GM04504 (cell line): Measurements from ENCODE around the gene SHF.
"Not testable (repeated sequence)": the region's sequence is repeated elsewhere in the genome, so short reads cannot be mapped to it uniquely, and the experiment has no call there.

Experiments used
- DNase-seq: peaks from one replicate; pipeline ENCODE4 v3.0.0-alpha.2; 2012; ENCODE audit warnings: low read depth

SHF gene

DNA sequence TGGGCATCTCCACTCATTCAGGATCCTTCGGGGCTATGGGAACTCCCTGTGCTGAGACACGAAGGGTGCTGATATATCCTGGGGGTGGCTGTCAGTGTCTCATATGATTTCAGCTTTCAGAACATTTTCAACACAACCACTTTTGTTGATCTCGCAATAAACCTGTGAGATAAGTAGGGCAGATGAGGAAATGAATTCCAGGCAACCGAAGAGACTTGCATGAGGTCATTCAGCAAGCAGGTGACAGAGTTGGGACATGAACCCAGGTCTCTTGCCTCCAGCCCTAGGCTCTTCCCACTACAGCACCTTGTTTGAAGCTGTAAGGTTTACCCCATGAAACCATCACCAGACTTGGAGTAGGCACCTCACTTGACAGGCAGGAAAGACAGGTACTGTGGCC lies 41.4 kb downstream of the SHF start:
- DNase-seq, result no peak

DNA sequence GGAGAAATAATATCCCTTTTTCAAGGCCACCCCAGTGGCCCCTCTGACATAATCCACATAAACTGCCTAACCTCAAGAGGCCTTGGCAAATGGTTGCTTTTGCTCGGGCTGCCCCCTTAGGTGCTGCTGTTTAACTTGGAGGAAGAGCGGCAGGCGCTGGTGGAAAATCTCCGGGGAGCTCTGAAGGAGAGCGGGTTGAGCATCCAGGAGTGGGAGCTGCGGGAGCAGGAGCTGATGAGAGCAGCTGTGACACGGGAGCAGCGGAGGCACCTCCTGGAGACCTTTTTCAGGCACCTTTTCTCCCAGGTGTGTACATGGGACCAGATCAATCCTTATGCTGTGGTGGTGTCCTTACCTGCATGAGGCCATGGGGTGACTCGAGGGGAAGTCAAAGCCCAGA lies 43.0 kb downstream of the SHF start:
- DNase-seq, result no peak

DNA sequence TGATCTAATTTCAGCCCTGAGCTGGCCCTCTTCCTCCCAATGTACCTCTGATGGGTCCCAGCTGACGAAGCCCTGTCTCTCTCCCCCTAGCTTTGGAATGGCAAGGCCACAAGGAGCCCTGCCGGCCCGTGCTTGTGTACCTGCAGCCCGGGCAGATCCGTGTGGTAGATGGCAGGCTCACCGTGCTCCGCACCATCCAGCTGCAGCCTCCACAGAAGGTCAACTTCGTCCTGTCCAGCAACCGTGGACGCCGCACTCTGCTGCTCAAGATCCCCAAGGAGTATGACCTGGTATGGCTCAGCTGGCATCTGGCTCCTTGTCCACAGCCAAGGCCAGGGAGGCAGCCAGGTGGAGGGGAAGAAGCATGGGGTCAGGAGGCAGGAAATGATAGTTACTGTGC lies 43.8 kb downstream of the SHF start:
- DNase-seq, result no peak

DNA sequence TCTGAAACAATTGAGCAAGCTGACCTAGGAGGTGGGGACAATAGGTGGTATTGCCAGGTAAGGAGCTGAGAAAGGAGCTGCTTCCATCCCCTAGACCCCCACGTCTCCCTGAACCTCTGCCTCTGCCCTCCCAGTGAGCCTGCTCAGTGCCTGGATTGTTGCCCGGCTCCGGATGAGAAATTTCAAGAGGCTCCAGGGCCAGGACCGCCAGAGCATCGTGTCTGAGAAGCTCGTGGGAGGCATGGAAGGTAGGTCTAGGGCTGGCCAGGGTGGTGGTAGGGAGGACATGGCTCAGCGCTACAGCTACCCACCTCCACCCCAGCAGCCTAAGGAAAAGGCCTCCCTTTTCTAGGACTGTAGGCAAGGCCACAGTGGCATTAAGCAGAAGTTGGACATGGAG lies 44.7 kb downstream of the SHF start:
- DNase-seq, result no peak

DNA sequence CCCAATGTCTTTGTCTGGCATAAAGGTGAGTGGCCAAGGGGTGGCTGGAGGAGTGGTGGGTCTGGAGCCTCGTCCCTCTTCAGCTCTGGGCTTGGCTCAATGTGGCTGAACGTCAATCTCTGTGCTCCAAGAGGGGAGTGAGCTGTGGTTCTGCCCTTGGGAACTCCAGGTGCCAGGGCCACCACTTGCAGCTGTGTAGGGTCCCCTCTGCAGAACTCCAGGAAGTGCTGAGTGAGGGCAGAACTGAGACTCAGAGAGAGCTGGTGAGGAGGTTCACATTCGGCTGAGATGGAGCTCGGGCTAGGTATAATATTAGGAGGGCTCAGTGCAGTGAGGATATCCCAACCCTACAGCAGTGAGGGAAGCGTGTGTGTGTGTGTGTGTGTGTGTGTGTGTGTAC lies 46.4 kb downstream of the SHF start:
- no peak for DNase-seq

DNA sequence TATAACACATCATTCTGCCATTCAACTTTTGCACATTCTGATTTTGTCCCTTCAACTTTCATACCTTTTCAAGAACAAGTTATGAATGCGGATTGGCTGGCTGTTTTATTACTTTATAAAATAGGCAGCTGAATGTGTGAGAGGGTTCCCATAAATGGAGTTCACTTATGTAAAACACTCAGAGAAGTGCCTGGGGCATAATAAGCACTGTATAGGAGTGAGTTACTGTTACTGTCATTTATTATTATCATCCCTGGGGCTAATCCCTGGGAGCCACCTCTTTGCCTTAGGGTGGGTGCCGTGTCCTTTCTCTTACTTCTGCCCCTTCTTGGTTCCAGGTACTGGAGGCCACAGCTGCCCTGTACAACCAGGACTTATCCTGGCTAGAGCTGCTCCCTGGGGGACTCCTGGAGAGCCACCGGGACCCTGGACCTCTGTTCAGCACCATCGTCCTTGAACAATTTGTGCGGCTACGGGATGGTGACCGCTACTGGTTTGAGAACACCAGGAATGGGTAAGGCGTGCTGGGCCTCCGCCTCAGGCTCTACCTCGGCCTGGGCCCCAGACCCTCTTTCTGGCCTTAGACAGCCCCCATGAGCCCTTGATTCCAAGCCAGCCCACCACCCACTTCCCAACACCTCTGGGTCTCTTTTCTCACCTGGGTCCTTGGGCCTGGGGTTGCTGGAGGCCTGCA lies 47.1 kb downstream of the SHF start:
- no peak for DNase-seq

DNA sequence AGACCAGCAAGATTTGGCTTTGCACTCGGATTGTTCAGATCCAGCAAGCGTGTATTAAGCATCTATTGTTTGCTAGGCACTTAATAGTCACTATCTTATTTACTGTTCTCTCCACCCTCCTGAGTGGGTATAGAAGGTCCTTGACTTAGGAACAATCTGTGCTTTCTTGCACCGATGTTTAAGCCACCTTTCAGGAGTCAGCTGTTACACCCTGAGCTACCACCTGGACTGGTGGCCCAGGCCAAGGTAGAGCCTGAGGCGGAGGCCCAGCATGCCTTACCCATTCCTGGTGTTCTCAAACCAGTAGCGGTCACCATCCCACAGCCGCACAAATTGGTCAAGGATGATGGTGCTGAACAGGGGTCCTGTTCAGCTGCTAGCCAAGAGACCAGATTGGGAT lies 48.0 kb downstream of the SHF start:
- DNase-seq, result no peak

DNA sequence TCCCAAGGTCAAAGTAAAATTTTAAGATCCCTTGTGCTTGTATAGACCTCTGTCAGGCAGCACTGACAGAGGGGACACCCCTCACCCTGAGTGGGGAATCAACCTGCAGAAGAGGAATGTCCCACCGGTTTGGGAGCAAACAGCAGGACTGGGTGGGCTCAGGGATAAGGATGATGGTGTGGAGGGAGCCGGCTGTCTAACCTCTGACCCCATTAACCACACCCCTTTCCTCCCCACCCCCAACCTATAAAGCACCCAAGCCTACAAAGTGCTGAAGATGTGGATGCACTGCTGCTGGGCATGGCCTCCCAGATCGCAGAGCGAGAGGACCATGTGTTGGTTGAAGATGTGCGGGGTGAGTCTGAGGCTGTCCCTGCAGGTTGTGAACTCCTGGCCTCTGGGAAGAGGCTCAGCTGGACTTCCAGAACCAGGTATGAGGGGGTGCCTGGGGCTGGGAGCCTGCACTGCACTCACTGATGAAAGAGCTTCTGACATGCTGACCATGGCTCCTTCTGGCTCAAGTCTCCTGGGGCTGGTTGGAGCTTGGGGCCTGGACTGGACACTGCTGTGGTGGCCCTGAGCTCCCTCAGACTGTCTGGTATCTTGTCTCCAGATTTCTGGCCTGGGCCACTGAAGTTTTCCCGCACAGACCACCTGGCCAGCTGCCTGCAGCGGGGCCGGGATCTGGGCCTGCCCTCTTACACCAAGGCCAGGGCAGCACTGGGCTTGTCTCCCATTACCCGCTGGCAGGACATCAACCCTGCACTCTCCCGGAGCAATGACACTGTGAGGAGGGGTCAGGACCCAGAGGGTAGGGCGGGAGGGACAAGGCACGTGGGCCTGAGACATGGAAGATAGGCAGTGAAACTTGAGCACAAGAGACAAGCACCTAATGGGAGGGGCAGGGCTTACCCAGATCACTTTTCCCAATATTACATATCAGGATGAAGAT lies 48.7 kb downstream of the SHF start:
- DNase-seq, result no peak

DNA sequence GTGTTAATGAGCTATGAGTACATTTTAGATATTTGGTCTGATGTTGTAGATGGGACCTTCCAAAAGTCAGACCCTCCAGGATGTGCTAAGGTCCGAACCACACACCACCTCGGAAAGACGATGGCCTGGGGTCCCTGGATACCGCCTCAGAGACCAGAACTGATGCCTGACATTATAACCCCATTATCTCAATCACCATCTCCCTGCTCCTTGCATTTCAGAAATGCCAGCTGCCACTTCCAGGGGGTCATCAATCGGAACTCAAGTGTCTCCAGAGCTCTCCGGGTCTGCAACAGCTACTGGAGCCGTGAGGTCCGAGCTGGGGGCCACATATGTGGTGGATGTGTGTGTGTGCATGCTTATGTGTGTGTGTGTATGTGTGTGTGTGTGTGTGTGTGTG lies 50.1 kb downstream of the SHF start:
- no peak for DNase-seq

DNA sequence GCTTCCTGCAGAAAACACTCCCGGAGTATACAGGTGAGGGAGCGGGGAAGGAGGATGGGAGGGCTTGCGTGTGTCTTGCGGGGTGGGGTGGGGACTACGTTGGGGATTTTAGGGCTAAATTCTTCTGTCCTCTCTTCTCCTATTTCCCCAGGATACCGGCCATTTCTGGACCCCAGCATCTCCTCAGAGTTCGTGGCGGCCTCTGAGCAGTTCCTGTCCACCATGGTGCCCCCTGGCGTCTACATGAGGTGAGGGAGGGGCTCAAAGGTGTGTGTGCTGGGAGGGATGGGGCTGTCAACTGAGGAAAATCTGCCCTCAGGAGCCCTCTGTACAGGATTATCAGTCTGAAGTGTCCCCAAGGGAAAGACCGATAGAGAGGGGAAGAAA lies 51.4 kb downstream of the SHF start:
- no peak for DNase-seq

DNA sequence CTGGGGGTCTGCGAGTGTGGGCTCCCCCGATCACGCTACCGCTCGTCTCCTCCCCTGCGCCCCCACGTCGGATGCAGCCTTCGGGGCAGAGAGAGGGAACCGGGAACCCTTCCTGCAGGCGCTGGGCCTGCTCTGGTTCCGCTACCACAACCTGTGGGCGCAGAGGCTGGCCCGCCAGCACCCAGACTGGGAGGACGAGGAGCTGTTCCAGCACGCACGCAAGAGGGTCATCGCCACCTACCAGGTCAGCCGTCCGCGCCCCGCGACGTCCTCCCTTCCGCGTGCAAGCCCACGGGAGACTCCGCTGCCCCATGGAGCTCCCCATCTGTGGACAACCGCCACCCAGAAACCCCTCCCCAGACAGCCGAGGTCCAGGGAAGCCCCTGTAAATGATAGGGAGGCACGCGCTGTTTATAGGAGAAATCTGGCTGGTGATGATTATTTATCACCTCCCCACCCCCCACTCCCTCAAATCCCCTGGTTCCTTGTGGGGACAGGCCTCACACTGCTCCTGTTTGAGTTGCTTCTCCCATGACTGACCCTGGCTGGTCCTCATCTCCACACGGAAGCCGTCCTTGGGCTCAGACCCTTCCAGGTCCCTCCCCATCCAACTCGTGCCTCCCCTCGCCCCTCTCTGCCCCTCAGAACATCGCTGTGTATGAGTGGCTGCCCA lies 51.9 kb downstream of the SHF start:
- DNase-seq, result not testable (repeated sequence)

DNA sequence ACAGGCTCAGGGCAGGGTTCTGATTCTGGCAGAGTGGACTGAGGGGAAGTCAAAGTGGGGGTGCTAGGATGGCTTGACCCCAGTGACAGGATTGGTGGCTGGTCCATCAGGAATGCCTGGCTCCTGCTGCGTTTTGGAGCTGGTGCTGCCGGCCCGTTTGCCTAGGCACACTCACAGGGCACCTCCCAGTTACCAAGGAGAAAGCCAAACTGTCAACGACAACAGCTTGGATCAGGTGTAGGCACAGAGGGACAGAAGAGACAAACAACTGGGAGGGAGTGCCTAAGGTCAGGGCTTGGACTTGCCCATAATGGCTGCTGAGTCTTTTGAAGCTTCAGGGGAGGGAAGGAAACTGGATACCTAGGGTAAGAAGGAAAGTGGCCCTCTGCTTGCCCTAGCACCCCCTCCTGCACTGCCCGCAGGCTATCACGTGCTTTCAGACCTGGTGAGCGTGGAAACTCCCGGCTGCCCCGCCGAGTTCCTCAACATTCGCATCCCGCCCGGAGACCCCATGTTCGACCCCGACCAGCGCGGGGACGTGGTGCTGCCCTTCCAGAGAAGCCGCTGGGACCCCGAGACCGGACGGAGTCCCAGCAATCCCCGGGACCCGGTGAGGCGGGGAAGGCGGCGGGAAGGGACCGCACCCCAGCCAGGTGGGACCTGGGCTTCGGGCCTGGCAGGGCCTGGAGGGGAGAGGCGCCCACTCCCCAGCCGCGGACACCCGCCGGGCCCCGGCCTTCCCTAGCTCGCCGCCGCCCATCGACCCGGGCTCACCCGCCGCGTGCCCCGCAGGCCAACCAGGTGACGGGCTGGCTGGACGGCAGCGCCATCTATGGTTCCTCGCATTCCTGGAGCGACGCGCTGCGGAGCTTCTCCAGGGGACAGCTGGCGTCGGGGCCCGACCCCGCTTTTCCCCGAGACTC lies 52.8 kb downstream of the SHF start:
- no peak for DNase-seq

DNA sequence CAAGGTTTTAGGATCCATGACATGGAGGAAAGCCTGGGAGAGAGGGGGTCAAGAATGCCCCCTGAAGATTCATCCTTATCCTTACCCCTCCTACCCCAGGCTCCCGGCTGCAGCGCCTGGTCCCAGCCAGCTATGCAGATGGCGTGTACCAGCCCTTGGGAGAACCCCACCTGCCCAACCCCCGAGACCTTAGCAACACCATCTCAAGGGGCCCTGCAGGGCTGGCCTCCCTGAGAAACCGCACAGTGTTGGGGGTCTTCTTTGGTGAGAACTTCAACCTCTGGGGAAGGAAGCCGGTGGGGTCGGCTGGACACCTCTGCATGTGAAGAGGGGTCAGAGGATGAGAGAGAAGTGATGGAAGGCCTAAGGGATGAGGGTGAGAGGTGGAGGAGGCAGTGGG lies 53.7 kb downstream of the SHF start:
- DNase-seq, result no peak

DNA sequence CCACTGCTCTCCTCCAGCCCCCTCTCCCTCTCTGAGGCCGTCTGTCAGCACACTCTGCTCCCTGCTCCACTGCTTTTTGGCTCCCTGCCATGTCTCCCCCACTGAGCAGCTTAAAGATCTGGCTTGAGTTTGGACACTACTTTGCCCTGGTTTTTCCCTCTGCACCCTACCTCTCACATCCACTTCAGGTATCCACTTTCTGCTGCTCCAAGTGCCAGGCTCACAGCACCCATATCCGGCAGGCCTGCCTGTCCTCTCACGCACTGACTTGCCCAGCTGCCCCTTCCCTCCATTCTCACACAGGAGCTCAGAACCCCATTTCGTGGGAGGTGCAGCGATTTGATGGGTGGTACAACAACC lies 54.2 kb downstream of the SHF start:
- no peak for DNase-seq

DNA sequence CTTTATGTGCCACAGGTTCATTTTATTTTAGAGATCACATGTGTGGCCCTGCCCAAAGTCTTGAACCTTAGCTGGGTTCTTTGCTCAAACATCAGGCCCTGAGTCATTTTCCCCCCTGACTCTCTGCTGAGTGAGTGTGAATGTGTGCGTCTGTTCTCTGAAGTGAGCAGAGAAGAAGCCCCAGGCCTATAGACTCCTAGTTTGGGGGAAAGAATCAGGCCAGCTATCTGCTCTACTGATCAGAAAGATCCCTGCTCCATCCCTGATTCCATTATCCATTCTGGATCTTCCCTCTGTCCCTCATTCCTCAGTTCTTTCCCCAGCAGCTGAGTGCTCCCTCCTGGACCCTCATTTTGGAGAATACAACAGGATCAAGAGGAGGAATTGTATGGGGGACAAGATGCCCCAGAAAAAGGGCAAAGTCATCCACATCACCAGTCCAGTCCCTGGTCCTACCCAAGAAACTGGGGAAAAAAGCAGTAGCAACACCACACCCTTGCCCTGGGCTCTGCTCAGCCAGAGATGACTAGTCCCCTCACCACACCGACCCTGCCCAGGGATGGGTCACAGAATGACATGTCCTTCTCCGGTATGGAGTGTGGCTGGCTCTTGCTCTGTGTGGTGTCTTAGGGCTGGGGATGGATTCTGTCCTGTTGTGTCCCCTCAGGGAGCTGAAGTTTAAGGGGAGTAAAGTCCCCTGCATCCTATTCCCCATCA lies 54.8 kb downstream of the SHF start:
- DNase-seq, result no peak

DNA sequence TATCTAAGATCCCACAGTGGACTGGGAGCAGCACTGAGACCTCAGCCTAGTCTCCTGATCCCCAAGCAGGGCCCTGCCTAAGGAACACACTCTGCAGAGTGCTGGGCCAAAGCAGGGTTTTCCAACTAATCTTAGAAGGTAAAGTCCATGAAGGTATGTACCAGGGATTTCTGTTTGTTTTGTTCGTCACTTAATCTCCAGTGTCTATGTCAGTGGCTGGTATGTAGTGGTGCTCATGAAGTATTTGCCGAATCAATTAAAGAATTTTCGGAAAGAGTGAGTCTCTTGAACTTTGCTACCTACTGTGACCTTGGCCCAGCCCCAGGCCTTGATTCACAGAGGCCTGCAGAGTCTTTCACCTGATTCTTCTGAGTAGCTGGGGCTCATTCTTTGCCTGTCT lies 56.3 kb downstream of the SHF start:
- DNase-seq, result no peak

DNA sequence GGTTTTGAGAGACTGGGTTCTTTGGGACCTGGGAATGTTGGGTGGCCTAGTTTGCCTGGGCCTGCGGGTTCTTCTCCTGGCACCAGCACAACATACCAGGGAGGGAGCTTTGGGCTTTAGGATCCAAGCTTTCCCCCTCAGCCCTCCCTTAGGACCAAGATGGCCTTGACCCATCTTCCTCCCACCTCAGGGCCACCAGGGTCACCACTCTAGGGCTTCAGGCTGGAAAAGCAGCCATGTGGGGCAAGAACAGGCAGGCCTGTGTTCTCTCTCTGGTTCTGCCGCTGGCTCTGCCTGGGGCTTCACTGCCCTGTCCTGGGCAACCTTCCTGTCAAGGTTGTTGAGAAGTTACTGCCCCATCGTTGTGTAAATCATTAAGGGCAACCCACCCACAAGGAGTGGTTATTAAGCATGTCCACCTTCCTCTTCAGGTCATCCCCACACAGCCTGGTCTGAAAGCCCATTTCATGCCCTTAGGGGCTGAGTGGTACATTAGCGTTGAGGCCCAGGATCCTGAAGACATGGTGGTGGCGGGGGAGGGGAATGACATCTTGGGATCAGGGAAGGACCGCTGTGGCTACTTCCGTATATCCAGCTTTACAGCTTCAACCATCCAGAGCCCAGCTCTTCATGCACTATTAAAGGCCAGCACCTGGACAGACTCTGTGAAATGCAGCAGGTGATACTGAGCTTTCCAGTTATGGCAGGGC lies 57.3 kb downstream of the SHF start:
- no peak for DNase-seq

DNA sequence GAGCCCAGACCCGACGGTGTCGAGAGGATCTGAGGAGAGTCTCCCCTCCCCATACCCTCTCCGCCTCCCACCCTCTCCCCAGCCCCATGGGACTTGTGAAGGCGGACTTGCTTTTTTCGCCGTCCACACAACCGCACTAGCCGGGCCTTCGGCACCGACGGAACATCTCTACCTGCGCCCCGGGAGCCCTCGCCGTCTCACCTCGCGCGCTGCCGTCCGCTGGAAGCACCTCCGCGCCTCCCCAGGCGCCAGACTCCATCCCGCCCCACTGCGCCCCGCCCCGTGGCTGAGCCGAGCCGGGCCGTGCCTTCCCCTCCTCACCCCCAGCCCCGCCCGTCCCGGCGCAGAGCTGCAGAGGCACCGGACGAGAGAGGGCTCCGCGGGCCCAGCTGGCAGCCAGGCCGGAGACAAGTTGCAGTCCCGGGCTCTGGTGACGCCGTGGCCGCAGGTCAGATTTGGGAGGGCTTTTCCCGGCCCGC lies 58.1 kb downstream of the SHF start, which contains the start of the genes DUOX1 and DUOXA1:
Gene DUOX1 (plus strand): TSS at position 344 of the 479 bp plus-strand sequence. CDS start 1,973 bp downstream, outside the sequence.
Gene DUOXA1 (minus strand): TSS at position 229 of the 479 bp plus-strand sequence. CDS start 6,865 bp downstream, outside the sequence.
- no peak for DNase-seq

DNA sequence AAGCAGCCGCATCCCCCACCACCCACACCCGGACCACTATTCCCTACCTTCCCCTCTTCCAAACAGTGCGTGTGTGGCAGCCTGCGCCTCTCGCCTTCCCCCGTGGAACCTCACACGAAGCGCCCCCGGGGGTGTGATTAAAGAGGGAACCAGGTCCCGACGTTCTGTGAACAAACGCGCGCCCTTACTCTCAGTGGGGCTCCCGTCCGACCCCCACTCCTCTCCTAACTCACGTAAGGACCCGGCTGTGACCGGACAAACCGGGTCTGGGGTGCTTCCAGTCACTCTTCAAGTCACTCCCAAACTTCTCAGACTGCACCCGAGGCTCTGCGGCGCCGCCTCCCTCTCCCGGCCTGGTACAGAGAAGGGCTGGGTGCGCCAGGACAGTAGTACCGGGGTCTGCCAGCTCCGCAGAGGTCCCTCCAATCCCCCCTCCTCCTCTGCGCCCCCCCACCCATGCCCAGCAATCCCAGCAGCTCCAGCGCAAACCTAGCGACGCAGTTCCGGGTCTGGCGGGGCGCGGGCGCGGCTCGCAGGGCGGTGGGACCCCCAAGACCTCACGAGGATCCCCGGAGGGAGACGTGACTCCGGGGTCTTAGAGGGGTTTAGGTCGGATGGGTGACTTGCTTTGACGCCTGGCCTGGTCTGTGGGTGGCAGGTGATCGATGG lies 58.7 kb downstream of the SHF start:
- no peak for DNase-seq
